NB4 (cell line): ENCODE measurements around the gene CCL8.

Experiments used
- DNase-seq: peaks from one replicate; pipeline ENCODE4 v3.0.0; 2010; ENCODE audit warnings: low read depth
- H3K4me3 ChIP-seq: one replicate; pipeline ENCODE4 v1.5.1; 2011; ENCODE audit warnings: mild to moderate bottlenecking, low read depth, low read length, moderate library complexity
- CTCF ChIP-seq: IDR thresholded peaks from one replicate; pipeline ENCODE4 v1.5.1; 2012; ENCODE audit warnings: low read depth, low read length
- MAX ChIP-seq: IDR thresholded peaks from 2 replicates; pipeline ENCODE4 v1.6.1; 2011; ENCODE audit warnings: low read depth, low read length
- MYC ChIP-seq: IDR thresholded peaks from 2 replicates; pipeline ENCODE4 v1.6.1; 2011; ENCODE audit warnings: low read depth, low read length
- POLR2A ChIP-seq: IDR thresholded peaks from 2 replicates; pipeline ENCODE4 v1.6.1; 2011; ENCODE audit warnings: mild to moderate bottlenecking; ENCODE audit not compliant: insufficient read length; ENCODE audit errors: extremely low read depth

Gene CCL8

GRCh38 chr17:34285286-34285792 lies 33.9 kb upstream of the CCL8 start, which contains the start of gene CCL11:
Gene CCL11 (plus strand): TSS chr17:34285742. CDS start chr17:34285809, 67 bp downstream.
- no peak within 1 kb of the TSS for H3K4me3 ChIP-seq
- no peak for TF ChIP-seq CTCF
- DNase-seq = no peak

GRCh38 chr17:34287875-34288274 lies 31.4 kb upstream of the CCL8 start:
- H3K4me3 ChIP-seq = no peak overlapping the region
- TF ChIP-seq POLR2A (no peak), MYC (no peak), MAX (no peak), CTCF (no peak)
- no peak for DNase-seq

- DNase-seq = no peak
- no peak overlapping the region for H3K4me3 ChIP-seq
- TF ChIP-seq CTCF (no peak), MYC (no peak), POLR2A (no peak), MAX (no peak)
These were observed 28.6 kb upstream of the CCL8 start for GRCh38 chr17:34290586-34290985.

GRCh38 chr17:34291721-34292348 lies 27.4 kb upstream of the CCL8 start:
- no peak overlapping the region for H3K4me3 ChIP-seq
- TF ChIP-seq POLR2A (no peak), CTCF (no peak), MAX (no peak), MYC (no peak)
- DNase-seq = no peak

GRCh38 chr17:34299027-34299426 lies 20.2 kb upstream of the CCL8 start:
- DNase-seq = no peak
- TF ChIP-seq POLR2A (no peak), CTCF (no peak), MAX (no peak), MYC (no peak)
- H3K4me3 ChIP-seq = no peak overlapping the region

GRCh38 chr17:34299956-34300577 lies 19.2 kb upstream of the CCL8 start:
- DNase-seq = no peak
- no peak for TF ChIP-seq MAX
- no peak for TF ChIP-seq CTCF
- TF ChIP-seq POLR2A = no peak
- no peak for TF ChIP-seq MYC
- H3K4me3 ChIP-seq = no peak overlapping the region
